OCI-M1 (cell line): ENCODE data around the gene IGF2BP2.
"Not testable (repeated sequence)": the region's sequence is repeated elsewhere in the genome, so short reads cannot be mapped to it uniquely, and the experiment has no call there.

Source experiments
- DNase-seq: peaks from one replicate; lab custom pipeline; 2025; lab: John Stamatoyannopoulos, UW

Gene IGF2BP2

GRCh38 chr3:185659942-185660921, 164.6 kb downstream of the IGF2BP2 start:
- peak; percentile 80 for DNase-seq

GRCh38 chr3:185658943-185659342, 165.9 kb downstream of the IGF2BP2 start:
- no peak for DNase-seq

GRCh38 chr3:185658504-185658912, 166.3 kb downstream of the IGF2BP2 start:
- no peak for DNase-seq

GRCh38 chr3:185657691-185658503, 166.9 kb downstream of the IGF2BP2 start:
- no peak for DNase-seq

- no peak for DNase-seq
Measured at GRCh38 chr3:185657211-185657610, 167.6 kb downstream of the IGF2BP2 start.

DNA sequence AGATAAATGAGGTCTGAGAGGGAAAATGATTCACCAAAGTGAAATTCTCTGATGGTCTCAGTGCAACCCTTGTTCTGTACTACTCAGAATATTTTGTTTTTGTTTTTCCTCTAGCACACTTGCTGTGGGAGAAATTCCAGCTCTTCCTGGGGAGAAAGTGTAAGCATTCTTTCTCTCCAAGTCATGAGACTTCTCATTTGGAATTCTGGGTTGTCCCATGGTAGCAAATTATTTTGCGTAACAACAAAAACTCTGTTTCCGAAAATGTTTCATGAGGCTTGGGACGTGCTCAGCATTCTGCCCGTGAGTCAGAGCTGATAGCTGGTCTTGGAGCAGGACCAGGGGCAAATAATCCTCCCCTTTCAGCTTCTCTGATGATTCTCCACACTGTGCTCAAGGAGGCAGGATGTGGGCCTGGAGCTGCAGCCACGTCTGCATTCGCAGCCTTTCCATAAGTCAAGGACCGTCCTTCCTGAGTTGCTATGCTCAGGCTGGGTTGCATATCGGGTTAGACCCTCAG, 168.5 kb downstream of the IGF2BP2 start:
- DNase-seq = no peak

DNA sequence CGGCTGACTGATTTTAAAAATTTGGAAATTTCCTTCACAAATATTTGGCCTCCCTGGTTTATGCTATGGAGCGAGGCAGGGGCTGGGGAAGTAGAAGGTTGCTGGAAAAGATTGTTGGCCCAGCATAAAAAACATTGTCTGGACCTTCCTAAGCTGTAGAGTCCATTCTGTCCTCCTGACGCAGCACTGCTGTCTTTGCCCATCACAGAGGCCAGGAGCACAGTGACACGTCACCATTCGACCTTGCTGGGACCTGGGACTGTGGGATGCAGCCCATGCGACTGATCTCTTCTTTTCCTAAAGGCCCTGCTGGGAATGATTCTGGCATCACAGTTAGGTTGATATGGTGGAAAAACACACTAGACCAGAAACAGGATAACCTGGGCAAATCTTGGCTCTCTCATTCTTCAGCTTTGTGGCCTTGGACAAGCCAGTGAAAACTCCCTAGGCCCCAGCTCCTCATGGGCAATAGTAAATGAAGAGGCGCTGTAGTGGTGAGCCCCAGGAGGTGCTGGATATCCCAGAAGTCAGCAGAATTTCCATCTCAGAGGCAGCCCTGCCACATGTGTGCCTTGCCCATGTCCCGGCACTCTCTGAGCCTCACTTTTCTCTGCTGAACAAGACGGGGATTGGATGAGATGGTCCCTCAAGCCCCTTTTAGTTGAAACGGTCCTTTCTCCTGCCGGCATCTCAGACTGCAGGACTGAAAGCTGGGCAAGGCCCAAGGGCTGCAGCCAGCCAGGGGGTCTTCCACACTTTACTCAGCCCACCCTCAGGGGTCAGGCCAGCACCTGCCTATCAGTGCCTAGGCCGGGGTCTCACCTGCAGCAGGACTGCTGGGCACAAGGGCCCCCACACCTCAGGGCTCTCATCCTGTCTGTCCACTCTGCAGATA, 169.2 kb downstream of the IGF2BP2 start:
- no peak for DNase-seq

- DNase-seq = no peak
Measured at GRCh38 chr3:185654758-185655145, 170.1 kb downstream of the IGF2BP2 start.

DNA sequence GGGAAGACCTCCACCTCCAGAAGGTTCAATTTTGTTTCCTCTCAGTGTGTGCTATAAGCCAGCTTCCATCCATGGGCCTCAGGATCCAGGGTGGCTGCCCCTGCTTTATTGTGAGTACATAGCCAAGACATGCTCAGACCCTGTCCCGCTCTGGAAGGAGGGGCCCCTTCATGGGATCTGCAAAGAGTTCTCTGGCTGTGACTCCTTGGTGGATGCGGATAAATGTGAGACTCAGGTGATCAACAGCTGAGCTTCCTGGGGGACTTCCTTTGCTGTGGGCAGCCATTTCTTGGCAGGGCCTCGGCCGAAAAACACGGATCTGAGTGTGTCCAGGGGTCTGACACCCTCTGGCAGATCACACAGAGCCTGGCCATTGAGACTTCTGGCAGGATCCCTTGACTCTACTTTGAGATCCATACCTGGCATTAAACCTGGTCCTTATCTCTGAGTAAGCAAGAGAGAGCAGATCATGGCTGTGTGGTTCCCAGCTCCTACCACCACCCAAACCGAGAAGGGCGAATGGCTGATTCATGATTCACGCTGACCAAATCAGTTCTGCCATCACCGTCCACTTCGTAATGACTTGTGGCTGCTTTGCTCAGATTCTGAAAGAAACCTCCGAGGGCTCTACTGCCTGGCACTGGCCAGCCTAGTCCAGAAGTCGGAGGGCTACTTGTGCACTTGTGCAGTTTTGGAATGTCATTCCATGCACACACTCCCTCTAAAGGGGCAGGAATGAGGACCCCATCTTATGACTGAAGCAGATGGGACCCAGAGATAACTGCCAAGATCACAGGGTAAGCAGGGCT, 170.7 kb downstream of the IGF2BP2 start:
- no peak for DNase-seq

- no peak for DNase-seq
Measured at GRCh38 chr3:185651971-185652370, 172.9 kb downstream of the IGF2BP2 start.

GRCh38 chr3:185649414-185649813, 175.4 kb downstream of the IGF2BP2 start:
- DNase-seq = no peak

DNA sequence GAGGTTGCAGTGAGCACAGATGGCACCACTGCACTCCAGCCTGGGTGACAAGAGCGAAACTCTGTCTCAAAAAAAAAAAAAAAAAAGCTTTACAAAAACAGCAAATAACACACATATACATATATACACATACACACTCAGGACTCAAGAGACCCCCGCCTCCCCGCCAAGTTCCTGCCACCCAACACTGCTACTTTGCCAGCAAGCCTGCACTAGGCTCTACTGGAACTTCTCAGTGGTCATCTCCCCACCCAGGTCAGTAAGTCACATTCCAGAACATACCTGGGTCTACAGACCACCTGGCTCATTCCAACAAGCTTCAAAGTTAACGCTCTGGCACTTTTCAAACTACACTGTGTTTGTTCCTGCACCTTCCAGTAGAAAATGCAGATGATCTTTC, 176.4 kb downstream of the IGF2BP2 start:
- DNase-seq = no peak

DNA sequence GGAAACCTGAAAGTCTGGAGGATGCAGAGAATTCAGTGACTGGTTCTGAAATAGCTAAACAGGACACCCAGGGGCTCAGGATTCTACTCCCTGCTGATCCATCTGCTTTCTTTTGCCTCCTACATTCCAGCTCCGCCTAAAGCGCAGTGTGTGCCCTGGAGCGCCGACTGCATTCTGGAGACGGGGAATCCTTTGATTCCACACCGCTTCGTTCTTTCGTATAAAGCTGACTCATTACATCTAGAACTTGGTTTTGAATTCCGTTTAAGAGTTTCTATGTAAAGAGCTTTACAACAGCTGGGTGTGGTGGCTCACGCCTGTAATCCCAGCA, 177.0 kb downstream of the IGF2BP2 start:
- no peak for DNase-seq

- no peak for DNase-seq
Measured at GRCh38 chr3:185647134-185647879, 177.5 kb downstream of the IGF2BP2 start.

GRCh38 chr3:185646382-185647133, 178.3 kb downstream of the IGF2BP2 start:
- DNase-seq = no peak

- no peak for DNase-seq
Measured at GRCh38 chr3:185645596-185646381, 179.1 kb downstream of the IGF2BP2 start.

DNA sequence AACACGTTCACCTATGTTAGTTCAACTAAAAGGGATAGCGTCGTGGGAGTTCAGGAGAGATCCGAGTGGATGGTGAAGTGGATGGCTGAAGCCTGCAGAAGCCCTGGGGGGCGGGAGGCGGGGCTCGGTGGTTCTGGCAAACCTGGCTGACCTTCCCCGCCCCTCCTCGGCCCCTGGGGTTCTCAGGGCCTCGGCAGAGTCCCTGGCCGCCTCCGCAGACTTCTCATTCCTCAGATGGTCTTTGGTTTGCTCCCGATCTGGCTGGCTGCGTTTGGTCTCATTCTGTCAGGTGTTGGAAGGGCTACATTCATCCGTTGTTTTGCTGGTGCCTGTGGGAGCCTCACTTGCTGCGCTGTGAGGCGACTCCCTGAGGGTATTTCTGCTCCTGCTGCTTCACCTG, 179.7 kb downstream of the IGF2BP2 start:
- DNase-seq = not testable (repeated sequence)

DNA sequence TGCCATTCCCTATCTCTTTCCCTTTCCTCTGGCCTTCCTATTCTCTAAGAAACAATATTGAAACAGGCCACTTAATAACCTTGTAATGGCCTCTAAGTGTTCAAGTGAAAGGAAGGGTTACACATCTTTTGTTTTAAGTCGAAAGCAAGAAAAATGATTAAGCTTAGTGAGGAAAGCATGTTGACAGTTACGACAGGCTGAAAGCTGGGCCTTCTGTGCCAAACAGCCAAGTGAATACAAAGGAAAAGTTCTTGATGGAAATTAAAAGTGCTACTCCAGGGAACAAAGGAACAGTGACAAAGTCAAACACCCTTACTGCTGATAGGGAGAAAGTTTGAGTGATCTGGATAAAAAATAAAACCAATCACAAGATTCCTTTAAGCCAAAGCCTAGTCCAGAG, 184.5 kb downstream of the IGF2BP2 start:
- no peak for DNase-seq
